ENCODE data around the gene LRRC10.

GRCh38 chr12:69648476-69648875, 37.8 kb upstream of the LRRC10 start:
- TF ChIP-seq POLR2AphosphoS5 (IDR thresholded peaks at IDR 0.05; ENCODE audit: low read depth, low read length) (no peak), SIN3A (IDR thresholded peaks at IDR 0.05; ENCODE audit: borderline replicate concordance, insufficient read depth, low read length) (no peak)
